K562 (cell line): Measurements from ENCODE around the gene GET3. TPM values are rescaled to one million over a fixed set of nuclear protein-coding genes. Genes with fewer than 3 reads are reported as not detected.

Source experiments
- COPS2 ChIP-seq: fragments of 450-650 bp; conservative IDR thresholded peaks from 2 replicates; pipeline ENCODE4 v1.6.1; 2016; ENCODE audit warnings: mild to moderate bottlenecking, moderate library complexity
- E2F1 ChIP-seq: sonication (generic); formaldehyde crosslinking; IDR thresholded peaks from 2 replicates; pipeline ENCODE4 v1.8.1; 2023; ENCODE audit warnings: mild to moderate bottlenecking, missing genetic modification reagents, moderate library complexity
- E2F5 ChIP-seq: sonication (generic); formaldehyde crosslinking; IDR thresholded peaks from 2 replicates; pipeline ENCODE4 v1.8.0; 2022; ENCODE audit warnings: mild to moderate bottlenecking, missing genetic modification reagents
- ELF2 ChIP-seq: fragments of 250-450 bp; sonication (Bioruptor Pico); IDR thresholded peaks from 2 replicates; pipeline ENCODE4 v1.5.0; 2021; ENCODE audit warnings: mild to moderate bottlenecking
- GABPA ChIP-seq: fragments of 200-800 bp; sonication (Bioruptor generic); conservative IDR thresholded peaks from 2 replicates; pipeline ENCODE4 v1.6.1; 2016; ENCODE audit warnings: low read depth, missing genetic modification characterization, missing compliant biosample characterization
- GTF3C2 ChIP-seq: IDR thresholded peaks from 3 replicates; pipeline ENCODE4 v1.6.1; 2011; ENCODE audit warnings: borderline replicate concordance, mild to moderate bottlenecking, moderate library complexity; ENCODE audit not compliant: insufficient read length; ENCODE audit errors: extremely low read depth
- LCOR ChIP-seq: sonication (generic); formaldehyde crosslinking; IDR thresholded peaks from 2 replicates; pipeline ENCODE4 v1.8.0; 2022; ENCODE audit warnings: mild to moderate bottlenecking, missing genetic modification reagents
- NFYB ChIP-seq: IDR thresholded peaks from 2 replicates; pipeline ENCODE4 v1.6.1; 2011; ENCODE audit warnings: mild to moderate bottlenecking, moderate library complexity; ENCODE audit not compliant: insufficient read length; ENCODE audit errors: extremely low read depth
- NUFIP1 ChIP-seq: fragments of 450-650 bp; IDR thresholded peaks from 2 replicates; pipeline ENCODE4 v1.6.1; 2018; ENCODE audit not compliant: partially characterized antibody
- POLR2A ChIP-seq: fragments of 450-650 bp; conservative IDR thresholded peaks from 2 replicates; pipeline ENCODE4 v1.6.1; 2016
- POLR2AphosphoS2 ChIP-seq: IDR thresholded peaks from 2 replicates; pipeline ENCODE4 v1.6.1; 2012; ENCODE audit warnings: low read length, improper control_type of control experiment
- RBBP5 ChIP-seq: fragments of 200-600 bp; sonication (generic); IDR thresholded peaks from 2 replicates; pipeline ENCODE4 v1.6.1; 2012; ENCODE audit warnings: borderline replicate concordance, mild to moderate bottlenecking, low read length, control low read depth, inconsistent platforms; ENCODE audit not compliant: insufficient read depth, poor library complexity, severe bottlenecking
- RNF219 ChIP-seq: fragments of 250-450 bp; sonication (Bioruptor Pico); IDR thresholded peaks from 2 replicates; pipeline ENCODE4 v1.5.0; 2022; ENCODE audit warnings: mild to moderate bottlenecking
- SETDB1 ChIP-seq: IDR thresholded peaks from one replicate; pipeline ENCODE4 v1.6.1; 2012; ENCODE audit warnings: low read length, control low read depth, inconsistent platforms
- TAF15 ChIP-seq: fragments of 200-400 bp; formaldehyde crosslinking; IDR thresholded peaks from 2 replicates; pipeline ENCODE4 v1.6.1; 2017; ENCODE audit warnings: mild to moderate bottlenecking, low read depth, low read length, moderate library complexity
- TCF7L2 ChIP-seq: fragments of 150-350 bp; IDR thresholded peaks from 2 replicates; pipeline ENCODE4 v1.6.1; 2016; ENCODE audit warnings: low read depth, mild to moderate bottlenecking, low read length, moderate library complexity
- XRCC4 ChIP-seq: IDR thresholded peaks from one replicate; pipeline ENCODE4 v1.6.1; 2011; ENCODE audit not compliant: insufficient read depth, insufficient read length; ENCODE audit errors: extremely low read depth
- ZBED1 ChIP-seq: IDR thresholded peaks from 2 replicates; pipeline ENCODE4 v1.6.1; 2014
- ZBTB26 ChIP-seq: fragments of 450-650 bp; formaldehyde crosslinking; IDR thresholded peaks from 2 replicates; pipeline ENCODE4 v1.4.0; 2022; ENCODE audit warnings: missing genetic modification characterization
- ZNF124 ChIP-seq: sonication (generic); formaldehyde crosslinking; IDR thresholded peaks from 2 replicates; pipeline ENCODE4 v1.8.1; 2022; ENCODE audit warnings: missing genetic modification reagents
- ZNF785 ChIP-seq: fragments of 250-450 bp; sonication (Bioruptor Pico); IDR thresholded peaks from 2 replicates; pipeline ENCODE4 v1.4.0; 2020; ENCODE audit warnings: mild to moderate bottlenecking
- polyA plus RNA-seq, 8 experiments: library from polyadenylated mRNA; depleted of rRNA in 4 of 8; stranded (reverse) in 5 of 8; unstranded in 3 of 8; fragments of >200 nt; fragmentation: Nextera tagmentation in 2 of 8; fragmentation: Illumina TruSeq in 1 of 8; extraction: Ambion mirVana in 2 of 8; extraction: Trizol in 1 of 8; gene quantifications; 2 replicates each; pipeline versions ENCODE4 v1.2.1 to v1.2.3, GENCODE V29; 2011 to 2014; ENCODE audit warnings: inconsistent platforms in 1 of 8, missing spikeins in 1 of 8
- total RNA-seq, 7 experiments: library from RNA; depleted of rRNA in 6 of 7; stranded (reverse); fragments of >200 nt in 6 of 7; fragmentation: Illumina TruSeq in 2 of 7; extraction: Trizol in 2 of 7; gene quantifications; 2 replicates each; pipeline versions ENCODE4 v1.2.1 to v1.2.3, GENCODE V29; 2011 to 2021; ENCODE audit warnings: low replicate concordance in 1 of 7

The GET3 gene
- total and polyA plus RNA-seq, 9 of the 15 experiments (the other 6 are each of a cell fraction or from before 2014, with no cell fraction given): 8.3 to 83.5 (median 51.8) TPM

- no peak for TF ChIP-seq ELF2 (CRISPR knock-in tag)
- no peak for TF ChIP-seq GABPA
- TF ChIP-seq ZNF785: no peak
- TF ChIP-seq RBBP5: no peak
- no peak for TF ChIP-seq POLR2A
- no peak for TF ChIP-seq SETDB1
- no peak for TF ChIP-seq ZBTB26 (CRISPR knock-in tag)
- no peak for TF ChIP-seq NUFIP1
- TF ChIP-seq POLR2AphosphoS2: no peak
- no peak for TF ChIP-seq LCOR (CRISPR knock-in tag)
- TF ChIP-seq COPS2: no peak
- TF ChIP-seq TCF7L2: no peak
- TF ChIP-seq XRCC4: no peak
- TF ChIP-seq TAF15: no peak
- no peak for TF ChIP-seq ZNF124 (CRISPR knock-in tag)
- no peak for TF ChIP-seq NFYB
- TF ChIP-seq GTF3C2: peak; percentile 26
- TF ChIP-seq E2F5 (CRISPR knock-in tag): no peak
- TF ChIP-seq ZBED1: no peak
- TF ChIP-seq RNF219 (CRISPR knock-in tag): no peak
- no peak for TF ChIP-seq E2F1 (CRISPR knock-in tag)
These were observed 20.4 kb downstream of the GET3 start (continued) for GRCh38 chr19:12757544-12758274.
